Testis (tissue), 3 donors: ENCODE data around the gene PCK1. TPM values are rescaled to one million over a fixed set of nuclear protein-coding genes. Genes with fewer than 3 reads are reported as not detected.

ENCODE experiments used
- DNase-seq: peaks from one replicate; pipeline ENCODE4 v3.0.0-alpha.2; 2019
- H3K27ac ChIP-seq, 2 donors: fragments of 200-600 bp; sonication (generic); one replicate each; pipeline ENCODE4 v1.5.1; 2019
- H3K27me3 ChIP-seq: fragments of 200-600 bp; sonication (generic); one replicate; pipeline ENCODE4 v1.5.1; 2019
- H3K36me3 ChIP-seq: fragments of 200-600 bp; sonication (generic); one replicate; pipeline ENCODE4 v1.5.1; 2017; ENCODE audit warnings: low read depth; ENCODE audit errors: missing control alignments
- H3K4me1 ChIP-seq: fragments of 200-600 bp; sonication (generic); one replicate; pipeline ENCODE4 v1.5.1; 2019
- H3K4me3 ChIP-seq, 2 donors: fragments of 200-600 bp; sonication (generic); one replicate each; pipeline ENCODE4 v1.5.1; 2017 to 2019
- H3K9me3 ChIP-seq: fragments of 200-600 bp; sonication (generic); one replicate; pipeline ENCODE4 v1.5.1; 2017
- POLR2A ChIP-seq: fragments of 450-650 bp; IDR thresholded peaks from one replicate; pipeline ENCODE4 v1.6.1; 2017; ENCODE audit warnings: antibody characterized with exemption, mild to moderate bottlenecking, moderate library complexity
- WGBS, 2 donors: methylation state at CpG; one replicate each; pipeline ENCODE4 v1.1.5; 2018; 5-methylcytosine and 5-hydroxymethylcytosine counted together
- intact Hi-C: fragments of 100-400 bp; cut with DNase I; formaldehyde crosslinking; loops from one replicate; pipeline ENCODE4 v1.15.1; 2023; ENCODE audit warnings: low total_unique reads
- polyA plus RNA-seq: library from polyadenylated mRNA; stranded (reverse); fragments of 350-450 nt; fragmentation: Illumina TruSeq; extraction: RNeasy Lipid Tissue Mini Kit (QIAGEN cat#74804); gene quantifications from one replicate; pipeline ENCODE4 v1.2.3, GENCODE V29; 2014; ENCODE audit warnings: low read depth, low replicate concordance; ENCODE audit not compliant: insufficient read depth
- total RNA-seq, 2 donors: library from RNA; depleted of rRNA; stranded (reverse); fragments of >200 nt; gene quantifications; one replicate each; pipeline ENCODE4 v1.2.3, GENCODE V29; 2016
- TF ChIP-seq, protein P1 (sequence below), 3 experiments: fragments of 450-650 bp in 2 of 3; fragments of 200-600 bp in 1 of 3; sonication (generic) in 1 of 3; IDR thresholded peaks; one replicate each; pipeline ENCODE4 v1.5.1; 2016 to 2019; ENCODE audit warnings: antibody characterized with exemption in 3 of 3, mild to moderate bottlenecking in 2 of 3, moderate library complexity in 1 of 3

PCK1 gene
- total and polyA plus RNA-seq, 3 donors from 2014 or later: 0.19 to 3.1 (median 0.88) TPM

DNA sequence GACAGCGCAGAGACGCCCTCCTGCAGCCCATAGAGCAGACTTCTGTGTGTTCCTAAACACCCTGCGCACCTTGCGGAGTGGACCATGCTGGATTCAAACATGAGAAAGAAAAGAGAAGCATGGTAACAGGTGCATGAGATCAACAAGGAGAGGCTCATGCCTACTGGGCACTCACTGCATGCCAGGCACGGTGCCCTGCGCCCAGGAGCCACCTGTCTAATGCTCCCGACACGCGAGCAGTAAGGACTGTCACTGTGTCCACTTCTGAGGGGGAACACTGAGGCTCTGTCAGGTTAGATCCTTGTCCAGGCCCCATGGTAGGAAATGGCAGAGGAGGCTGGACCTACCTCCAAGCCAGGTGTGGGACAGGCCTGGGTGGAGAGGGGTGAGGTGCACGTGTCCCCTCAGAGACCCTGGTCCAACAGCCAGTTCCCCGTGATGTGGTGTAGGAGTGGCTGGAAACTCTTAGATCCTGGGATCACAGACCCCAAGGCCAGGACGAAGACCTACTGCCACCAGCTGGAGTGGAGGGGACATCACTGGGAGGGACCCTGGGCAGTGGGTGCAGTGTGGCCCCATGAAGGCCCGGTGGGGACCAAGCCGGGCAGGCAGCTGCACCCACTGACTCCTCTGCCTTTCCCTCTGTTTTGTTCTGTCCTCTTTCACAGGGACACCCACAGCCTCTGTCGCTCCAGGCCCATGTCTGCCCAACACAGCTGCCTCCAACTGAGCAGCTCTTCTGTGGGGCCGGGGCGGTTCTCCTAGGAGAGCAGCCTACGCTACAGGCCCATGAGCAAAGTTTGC lies 29.8 kb downstream of the PCK1 start:
- 89 to 95% methylated on average over 12 to 18 of the region's 18 CpGs for WGBS, 2 donors
- no peaks in the 10 kb centered on the region for H3K9me3 ChIP-seq
- H3K27ac ChIP-seq: no peak overlapping the region
- no peaks in the 10 kb centered on the region for H3K36me3 ChIP-seq
- H3K4me3 ChIP-seq: no peak overlapping the region
- H3K4me1 ChIP-seq: no peaks in the 10 kb centered on the region
- intact Hi-C loops: loop anchor here (5.0 kb wide), 1 partner anchor 78 kb away; no protein-coding TSS in a partner anchor
- TF ChIP-seq, protein P1, sequence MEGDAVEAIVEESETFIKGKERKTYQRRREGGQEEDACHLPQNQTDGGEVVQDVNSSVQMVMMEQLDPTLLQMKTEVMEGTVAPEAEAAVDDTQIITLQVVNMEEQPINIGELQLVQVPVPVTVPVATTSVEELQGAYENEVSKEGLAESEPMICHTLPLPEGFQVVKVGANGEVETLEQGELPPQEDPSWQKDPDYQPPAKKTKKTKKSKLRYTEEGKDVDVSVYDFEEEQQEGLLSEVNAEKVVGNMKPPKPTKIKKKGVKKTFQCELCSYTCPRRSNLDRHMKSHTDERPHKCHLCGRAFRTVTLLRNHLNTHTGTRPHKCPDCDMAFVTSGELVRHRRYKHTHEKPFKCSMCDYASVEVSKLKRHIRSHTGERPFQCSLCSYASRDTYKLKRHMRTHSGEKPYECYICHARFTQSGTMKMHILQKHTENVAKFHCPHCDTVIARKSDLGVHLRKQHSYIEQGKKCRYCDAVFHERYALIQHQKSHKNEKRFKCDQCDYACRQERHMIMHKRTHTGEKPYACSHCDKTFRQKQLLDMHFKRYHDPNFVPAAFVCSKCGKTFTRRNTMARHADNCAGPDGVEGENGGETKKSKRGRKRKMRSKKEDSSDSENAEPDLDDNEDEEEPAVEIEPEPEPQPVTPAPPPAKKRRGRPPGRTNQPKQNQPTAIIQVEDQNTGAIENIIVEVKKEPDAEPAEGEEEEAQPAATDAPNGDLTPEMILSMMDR (IDR thresholded peaks at IDR 0.05): no peak
- no peak for TF ChIP-seq POLR2A
- H3K27me3 ChIP-seq: no peaks in the 10 kb centered on the region
- no peak for DNase-seq

DNA sequence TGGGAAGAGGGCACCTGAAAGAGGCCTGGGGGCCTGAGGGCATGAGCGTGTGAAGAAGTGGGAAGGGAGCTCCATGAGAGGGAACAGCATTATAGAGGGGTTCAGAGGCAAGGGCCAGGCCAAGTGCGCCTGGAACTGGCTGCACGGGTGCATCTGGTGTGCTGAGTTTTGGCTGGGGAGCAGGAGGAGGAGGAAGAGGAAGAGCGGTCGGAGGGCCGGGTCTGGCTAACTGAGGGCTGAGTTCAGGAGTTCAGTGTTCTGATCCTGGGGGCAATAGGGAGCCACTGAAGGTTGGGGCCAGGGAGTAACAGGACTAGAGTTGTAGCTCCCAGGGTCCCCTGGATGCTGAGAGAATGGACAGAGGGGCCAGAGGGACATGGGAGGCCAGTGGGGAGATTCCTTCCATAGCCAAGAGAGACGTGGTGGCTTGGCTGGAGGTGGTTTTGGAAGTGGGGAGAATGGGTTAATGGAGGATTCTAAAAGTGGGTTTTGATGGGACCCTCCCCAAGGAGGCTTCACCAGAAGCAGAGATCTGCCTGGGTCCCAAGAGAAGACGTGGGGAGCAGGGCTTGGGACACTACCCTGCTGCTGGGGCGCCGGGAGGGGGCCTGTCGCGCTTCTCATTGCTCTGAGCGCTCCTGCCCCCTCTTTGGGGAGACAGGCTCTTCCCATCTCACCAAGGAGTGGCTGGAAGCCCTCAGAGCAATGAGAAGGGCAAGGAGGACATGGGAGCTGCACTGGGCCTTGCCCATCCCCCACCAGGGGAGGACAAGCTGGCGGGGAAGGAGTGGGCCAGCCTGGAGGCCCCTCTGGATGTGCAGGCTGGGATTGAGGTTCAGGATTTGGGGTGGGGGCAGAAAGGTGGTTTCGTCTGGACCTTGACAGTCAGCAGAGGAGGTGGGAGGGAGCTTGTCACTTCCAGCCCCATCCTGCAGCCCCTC lies 30.6 kb downstream of the PCK1 start:
- WGBS, 2 donors: 90 to 98% methylated on average over 14 to 15 of the region's 15 CpGs
- H3K4me1 ChIP-seq: no peaks in the 10 kb centered on the region
- H3K27ac ChIP-seq: no peak overlapping the region
- no peaks in the 10 kb centered on the region for H3K9me3 ChIP-seq
- intact Hi-C loops: loop anchor here (5.0 kb wide), 1 partner anchor 79 kb away; no protein-coding TSS in a partner anchor
- H3K4me3 ChIP-seq: no peak overlapping the region
- no peaks in the 10 kb centered on the region for H3K36me3 ChIP-seq
- H3K27me3 ChIP-seq: no peaks in the 10 kb centered on the region
- DNase-seq: no peak
- no peak for TF ChIP-seq POLR2A
- TF ChIP-seq, protein P1 (IDR thresholded peaks at IDR 0.05): no peak

DNA sequence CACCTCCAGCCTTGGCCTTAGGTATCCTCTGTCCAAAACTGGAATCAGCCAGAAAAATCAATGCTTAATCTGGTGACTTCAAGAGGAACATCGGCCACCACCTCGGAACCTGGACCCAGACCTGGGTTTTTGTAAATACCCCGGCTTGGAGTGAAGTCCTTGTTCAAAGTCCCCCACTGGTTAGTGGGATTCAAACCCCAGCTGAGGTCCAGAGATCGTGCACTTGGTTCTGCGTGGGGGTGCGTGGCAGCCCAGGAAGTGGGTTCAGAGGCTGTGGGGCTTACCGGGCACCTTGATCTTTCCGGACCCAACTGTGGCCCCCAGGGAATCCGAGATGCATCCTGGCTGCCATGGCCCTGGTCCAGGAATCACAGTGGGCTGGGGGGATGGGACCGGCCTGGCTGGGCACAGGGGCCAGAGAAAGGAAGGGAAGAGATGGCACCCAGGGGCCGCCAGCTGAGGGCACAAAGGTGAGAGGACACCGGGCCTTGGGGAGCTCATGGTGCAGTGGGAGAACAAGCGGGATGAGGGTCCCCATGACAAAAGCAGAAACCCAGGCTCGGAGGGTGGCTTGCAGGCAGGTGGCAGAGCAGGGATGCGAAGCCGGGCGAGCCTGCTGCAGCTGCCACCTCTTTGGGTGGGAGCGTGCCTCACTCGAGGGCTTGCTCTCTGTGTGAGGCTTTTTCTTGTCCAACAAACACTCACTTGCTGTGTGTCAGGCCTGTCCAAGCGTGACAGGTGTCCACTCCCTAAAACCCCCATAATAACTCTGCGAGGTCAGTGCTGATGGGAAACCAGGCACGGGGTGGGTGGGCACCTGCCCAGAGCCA lies 31.6 kb downstream of the PCK1 start:
- TF ChIP-seq POLR2A: no peak
- TF ChIP-seq, protein P1 (IDR thresholded peaks at IDR 0.05): no peak
- Histone ChIP-seq H3K4me1 (no peaks in the 10 kb centered on the region), H3K27ac (no peak overlapping the region), H3K36me3 (no peaks in the 10 kb centered on the region), H3K9me3 (no peaks in the 10 kb centered on the region), H3K27me3 (no peaks in the 10 kb centered on the region), H3K4me3 (no peak overlapping the region)
- DNase-seq: no peak
- intact Hi-C loops: loop anchor here (5.0 kb wide), 1 partner anchor 80 kb away; no protein-coding TSS in a partner anchor
- 92 to 94% methylated on average over 15 to 22 of the region's 22 CpGs for WGBS, 2 donors

DNA sequence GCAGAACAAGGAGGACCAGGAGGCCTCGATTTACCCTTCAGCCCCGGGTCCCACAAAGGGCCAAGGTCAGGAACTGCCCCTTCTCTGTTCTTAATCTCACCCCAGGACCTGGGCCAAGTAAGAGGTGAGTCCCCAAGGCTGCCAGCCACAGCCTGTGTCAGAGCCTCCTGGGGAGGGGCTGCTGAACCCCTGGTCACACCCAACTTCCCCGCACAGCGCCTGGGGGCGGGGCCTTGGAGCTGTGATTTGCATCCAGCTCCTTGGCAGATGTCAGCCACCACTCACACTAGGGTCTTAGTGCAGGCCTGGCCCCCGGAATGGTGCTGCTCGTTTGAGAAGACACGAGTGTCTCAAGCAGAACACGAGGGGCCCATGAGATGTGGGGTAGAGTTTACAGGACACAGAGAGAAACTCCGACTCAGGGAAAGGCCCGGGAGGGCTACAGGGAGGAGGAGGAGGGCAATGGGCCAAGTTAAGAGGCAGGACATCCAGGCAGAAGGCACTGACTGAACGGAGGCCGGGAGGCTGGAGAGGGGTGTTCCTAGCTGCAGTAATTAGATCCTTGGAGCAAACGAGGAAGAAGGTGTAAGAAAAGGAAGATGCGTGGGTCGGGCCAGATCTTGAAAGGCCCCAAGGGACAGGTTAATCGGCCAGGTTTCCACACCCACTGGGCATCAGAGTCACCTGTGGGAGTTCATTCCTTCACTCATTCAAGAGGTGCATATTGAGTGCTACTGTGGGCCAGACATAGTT lies 32.4 kb downstream of the PCK1 start:
- no peak for DNase-seq
- TF ChIP-seq, protein P1 (IDR thresholded peaks at IDR 0.05): no peak
- intact Hi-C loops: loop anchor here (5.0 kb wide), 1 partner anchor 81 kb away; no protein-coding TSS in a partner anchor

More for the DNA sequence above, 32.4 kb downstream of the PCK1 start:
- Histone ChIP-seq H3K4me3 (no peak overlapping the region), H3K27ac (no peak overlapping the region), H3K9me3 (no peaks in the 10 kb centered on the region), H3K4me1 (peaks cover 4% of the 10 kb centered on the region), H3K27me3 (no peaks in the 10 kb centered on the region), H3K36me3 (no peaks in the 10 kb centered on the region)
- WGBS, 2 donors: 67 to 69% methylated on average over 16 to 17 of the region's 17 CpGs
